22Rv1 (cell line): Measurements from ENCODE around the gene SLC9A9.

ENCODE experiments used
- H3K27ac ChIP-seq: fragments of 450-650 bp; 2 replicates; pipeline ENCODE4 v1.5.1; 2017
- ZFX ChIP-seq: fragments of 450-650 bp; IDR thresholded peaks from 2 replicates; pipeline ENCODE4 v1.6.1; 2017; ENCODE audit warnings: antibody characterized with exemption, borderline replicate concordance
- TF ChIP-seq, protein P1 (sequence below): fragments of 450-650 bp; IDR thresholded peaks from 2 replicates; pipeline ENCODE4 v1.5.1; 2017; ENCODE audit warnings: mild to moderate bottlenecking

The SLC9A9 gene

DNA sequence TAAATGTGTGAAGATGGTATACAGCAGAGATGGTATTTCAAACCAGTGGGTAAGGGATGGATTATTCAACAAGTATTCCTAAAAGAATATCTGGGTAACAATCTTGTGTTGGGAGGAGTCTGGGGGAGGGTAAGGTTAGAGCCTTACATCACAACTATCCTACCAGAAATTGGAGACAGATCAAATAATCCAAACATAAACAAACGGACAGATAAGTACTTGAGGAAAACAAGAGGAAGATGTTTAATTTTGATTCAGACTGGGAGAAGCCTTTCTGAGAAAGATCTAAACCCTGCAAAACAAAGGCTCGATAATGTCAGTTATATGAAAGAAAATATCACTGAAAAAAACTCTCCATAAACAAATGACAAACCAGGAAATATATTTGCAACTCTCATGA, 77.9 kb downstream of the SLC9A9 start:
- H3K27ac ChIP-seq: no peak overlapping the region
- TF ChIP-seq, protein P1, sequence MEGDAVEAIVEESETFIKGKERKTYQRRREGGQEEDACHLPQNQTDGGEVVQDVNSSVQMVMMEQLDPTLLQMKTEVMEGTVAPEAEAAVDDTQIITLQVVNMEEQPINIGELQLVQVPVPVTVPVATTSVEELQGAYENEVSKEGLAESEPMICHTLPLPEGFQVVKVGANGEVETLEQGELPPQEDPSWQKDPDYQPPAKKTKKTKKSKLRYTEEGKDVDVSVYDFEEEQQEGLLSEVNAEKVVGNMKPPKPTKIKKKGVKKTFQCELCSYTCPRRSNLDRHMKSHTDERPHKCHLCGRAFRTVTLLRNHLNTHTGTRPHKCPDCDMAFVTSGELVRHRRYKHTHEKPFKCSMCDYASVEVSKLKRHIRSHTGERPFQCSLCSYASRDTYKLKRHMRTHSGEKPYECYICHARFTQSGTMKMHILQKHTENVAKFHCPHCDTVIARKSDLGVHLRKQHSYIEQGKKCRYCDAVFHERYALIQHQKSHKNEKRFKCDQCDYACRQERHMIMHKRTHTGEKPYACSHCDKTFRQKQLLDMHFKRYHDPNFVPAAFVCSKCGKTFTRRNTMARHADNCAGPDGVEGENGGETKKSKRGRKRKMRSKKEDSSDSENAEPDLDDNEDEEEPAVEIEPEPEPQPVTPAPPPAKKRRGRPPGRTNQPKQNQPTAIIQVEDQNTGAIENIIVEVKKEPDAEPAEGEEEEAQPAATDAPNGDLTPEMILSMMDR: no peak
- TF ChIP-seq ZFX: no peak

DNA sequence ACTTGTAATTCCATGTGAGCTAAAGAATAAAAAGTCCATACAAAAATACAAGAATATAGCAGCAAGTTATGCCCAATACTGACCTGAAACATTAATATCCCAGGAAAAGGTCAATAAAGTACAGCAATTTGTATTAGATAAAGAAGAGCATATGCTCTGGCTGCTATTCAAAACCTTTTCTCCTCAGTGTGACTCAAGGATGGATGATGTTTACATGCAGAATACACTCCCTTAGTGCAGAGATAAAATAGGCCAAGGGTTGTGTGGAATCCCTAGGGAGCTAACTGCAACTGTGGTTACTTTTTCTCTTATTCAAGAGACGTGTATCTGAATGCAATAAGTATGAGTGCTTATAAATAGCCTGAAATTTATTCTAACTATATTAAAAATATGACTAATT, 78.7 kb downstream of the SLC9A9 start:
- TF ChIP-seq, protein P1: no peak
- TF ChIP-seq ZFX: no peak
- no peak overlapping the region for H3K27ac ChIP-seq

DNA sequence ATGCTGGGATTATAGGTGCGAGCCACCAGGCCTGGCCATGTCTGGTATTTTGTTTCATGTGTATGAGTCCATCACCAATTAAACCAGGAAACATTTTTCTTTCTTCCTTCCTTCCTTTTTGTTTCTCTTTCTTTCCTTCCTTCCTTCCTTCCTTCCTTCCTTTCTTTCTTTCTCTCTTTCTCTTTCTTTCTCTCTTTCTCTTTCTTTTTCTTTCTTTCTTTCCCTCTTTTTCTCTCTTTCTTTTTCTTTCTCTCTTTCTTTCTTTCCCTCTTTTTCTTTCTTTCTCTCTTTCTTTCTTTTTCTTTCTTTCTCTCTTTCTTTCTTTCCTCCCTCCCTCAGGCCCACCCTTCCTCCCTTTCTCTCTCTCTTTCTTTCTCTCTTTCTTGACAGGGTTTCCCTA, 83.4 kb downstream of the SLC9A9 start:
- no peak overlapping the region for H3K27ac ChIP-seq
- TF ChIP-seq ZFX: no peak
- TF ChIP-seq, protein P1: no peak

DNA sequence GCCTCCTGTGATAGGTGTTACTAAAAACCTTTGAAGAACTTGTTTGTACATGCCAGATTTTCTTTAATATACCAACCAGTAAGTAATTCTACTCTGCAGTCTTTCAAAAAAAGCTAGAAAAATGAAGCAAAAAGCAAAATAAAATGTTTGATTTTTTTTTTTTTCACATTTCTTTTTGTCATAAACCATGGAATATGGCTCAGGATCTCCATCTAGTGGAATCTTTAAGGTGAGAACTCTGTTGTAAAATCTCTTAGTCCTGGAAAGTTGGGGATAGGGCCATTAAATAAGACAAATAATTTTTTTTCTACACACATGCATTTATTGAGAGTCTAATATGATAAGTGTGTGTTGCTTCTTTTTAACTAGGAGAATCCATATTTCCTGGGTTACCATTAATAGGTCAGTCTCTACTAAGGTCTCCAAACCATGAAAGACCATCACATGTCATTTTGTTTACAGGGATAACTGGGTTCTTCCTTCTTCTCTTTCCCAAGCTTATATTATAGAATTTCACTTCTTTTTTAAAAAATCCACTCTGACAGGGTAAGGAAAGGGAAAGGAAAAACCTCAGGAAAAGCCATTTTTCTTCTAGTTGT, 84.6 kb downstream of the SLC9A9 start:
- TF ChIP-seq ZFX: no peak
- TF ChIP-seq, protein P1: peak; percentile 44
- no peak overlapping the region for H3K27ac ChIP-seq

DNA sequence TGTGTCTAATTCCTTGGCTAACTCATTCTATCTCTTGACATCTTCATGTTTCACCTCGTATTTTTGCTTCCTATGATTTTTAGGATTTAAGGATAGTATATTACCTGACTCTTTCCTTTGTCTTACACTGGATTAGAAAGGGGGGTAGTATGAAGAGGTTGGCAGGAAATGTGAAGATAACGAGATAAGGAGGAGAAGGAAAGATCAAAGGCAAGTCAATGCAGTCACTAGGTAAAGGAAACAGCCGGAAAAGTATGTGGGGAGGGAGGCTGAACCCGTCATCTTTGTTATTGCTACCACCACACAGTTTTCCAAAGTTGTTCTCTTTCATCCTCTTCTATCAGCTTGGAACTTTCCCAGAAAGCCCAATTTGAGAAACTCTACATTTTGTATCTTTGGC, 90.6 kb downstream of the SLC9A9 start:
- TF ChIP-seq, protein P1: no peak
- no peak for TF ChIP-seq ZFX
- no peak overlapping the region for H3K27ac ChIP-seq

DNA sequence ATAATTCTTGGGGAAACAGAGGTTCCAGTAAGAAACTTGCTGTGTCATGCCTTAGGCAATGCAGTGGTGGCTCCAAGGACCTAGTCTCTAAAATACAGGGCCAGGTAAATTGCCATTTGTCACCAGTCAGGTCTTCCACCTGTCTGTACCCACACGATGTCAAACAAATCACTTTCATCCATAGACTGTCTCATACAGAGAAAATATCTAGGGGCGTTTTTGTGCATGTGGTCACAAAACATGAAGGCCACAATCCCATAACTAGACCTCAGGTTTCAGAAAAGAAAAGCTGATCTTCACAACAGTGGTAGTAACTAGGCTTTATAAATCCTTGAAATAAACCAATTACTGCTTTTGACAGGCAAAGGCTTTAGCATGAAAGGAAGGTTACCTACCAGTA, 92.3 kb downstream of the SLC9A9 start:
- H3K27ac ChIP-seq: no peak overlapping the region
- TF ChIP-seq ZFX: no peak
- TF ChIP-seq, protein P1: no peak

DNA sequence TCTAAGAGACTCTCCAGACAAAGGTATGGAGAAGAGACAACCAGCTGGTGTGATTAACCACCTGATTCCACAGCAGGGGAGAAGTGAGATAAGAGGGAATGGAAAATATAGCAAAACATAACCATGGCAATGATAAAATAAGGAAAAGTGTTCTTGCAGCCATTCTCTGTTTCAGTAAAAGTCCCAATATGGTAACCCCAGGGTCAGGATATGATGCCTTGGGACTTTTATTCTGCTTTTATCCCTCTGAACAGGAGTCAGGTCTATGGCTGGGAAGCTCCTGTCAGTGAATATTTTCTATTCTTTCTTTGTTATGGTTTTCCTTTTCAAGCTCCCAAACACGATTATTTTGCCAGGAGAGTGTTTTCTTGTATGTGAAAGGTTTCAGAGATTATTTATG, 94.2 kb downstream of the SLC9A9 start:
- no peak overlapping the region for H3K27ac ChIP-seq
- TF ChIP-seq, protein P1: no peak
- TF ChIP-seq ZFX: no peak
